Measurements from ENCODE around the gene BRI3BP. TPM values are rescaled to one million over a fixed set of nuclear protein-coding genes. Genes with fewer than 3 reads are reported as not detected.
"Not testable (repeated sequence)": the region's sequence is repeated elsewhere in the genome, so short reads cannot be mapped to it uniquely, and the experiment has no call there.

The BRI3BP gene
- total RNA-seq, 1 donor from 2014 or later: 3.6 TPM

DNA sequence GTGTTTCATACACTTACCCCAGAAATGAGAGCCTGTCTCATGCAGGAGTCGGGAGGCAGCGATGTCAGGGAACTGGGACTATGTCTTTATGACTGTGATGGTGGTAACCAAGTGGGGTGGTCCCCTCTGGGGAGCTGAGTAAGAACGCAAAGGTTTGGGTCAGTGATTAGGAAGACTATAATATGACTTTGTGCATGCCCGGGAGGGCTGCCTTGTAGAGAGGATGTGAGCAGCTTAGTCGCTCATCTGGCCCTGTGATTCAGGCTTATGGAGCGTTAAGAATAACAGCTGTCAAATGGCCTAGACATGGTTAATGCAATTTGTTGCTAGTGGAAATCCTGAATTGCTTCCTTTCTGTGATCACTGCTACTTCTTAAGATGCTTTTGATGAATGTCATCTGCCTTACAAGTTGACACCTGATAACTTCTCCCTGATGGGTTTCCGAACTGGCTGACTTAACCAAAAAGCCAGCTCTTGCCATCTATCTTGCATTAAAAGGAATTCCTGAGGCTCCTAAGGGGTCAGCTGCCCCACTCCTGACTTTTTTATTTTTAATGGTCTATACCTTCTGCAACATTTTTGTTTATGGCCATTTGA lies 36.4 kb downstream of the BRI3BP start:
- FAIRE-seq: no peak
- H3K9me3 Mint-ChIP-seq (ENCODE audit: unreplicated experiment): peaks cover under 1% of the 10 kb centered on the region

DNA sequence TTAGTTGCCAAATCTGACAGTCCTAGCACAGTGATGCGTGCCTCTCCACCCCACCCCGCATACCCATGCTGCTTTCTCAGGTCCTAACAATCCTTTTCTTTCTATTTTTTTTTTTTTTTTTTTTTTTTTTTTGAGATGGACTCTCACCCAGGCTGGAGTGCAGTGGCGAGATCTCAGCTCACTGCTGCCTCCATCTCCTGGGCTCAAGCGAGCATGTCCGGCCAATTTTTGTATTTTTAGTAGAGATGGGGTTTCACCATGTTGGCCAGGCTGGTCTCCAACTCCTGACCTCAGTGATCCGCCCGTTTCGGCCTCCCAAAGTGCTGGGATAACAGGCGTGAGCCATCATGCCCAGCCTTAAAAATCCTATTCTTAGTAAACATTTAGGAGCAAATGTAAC lies 38.0 kb downstream of the BRI3BP start:
- not testable (repeated sequence) for H2AFZ ChIP-seq (ENCODE audit: low read depth, low read length); DNase-seq (ENCODE audit: low read depth); H3K27ac Mint-ChIP-seq (ENCODE audit: unreplicated experiment); H3K4me2 ChIP-seq (ENCODE audit: low read length); H3K4me3 ChIP-seq (ENCODE audit: insufficient read depth, low read depth, low read length); H4K20me1 ChIP-seq (ENCODE audit: insufficient read depth, low read length); H3K79me2 ChIP-seq (ENCODE audit: insufficient read depth, low read length); H3K27ac ChIP-seq (ENCODE audit: low read depth, low read length); H3K9me3 ChIP-seq (ENCODE audit: insufficient read depth, low read depth, low read length); H3K9me3 Mint-ChIP-seq (ENCODE audit: unreplicated experiment); H3K36me3 Mint-ChIP-seq (ENCODE audit: low read depth, unreplicated experiment); H3K27me3 Mint-ChIP-seq (ENCODE audit: low read depth, unreplicated experiment); H3K4me3 Mint-ChIP-seq (ENCODE audit: unreplicated experiment); H3K4me1 ChIP-seq (ENCODE audit: insufficient read depth, low read length); H3K9ac ChIP-seq (ENCODE audit: low read length); H3K36me3 ChIP-seq (ENCODE audit: insufficient read depth, low read length); FAIRE-seq; H3K4me1 Mint-ChIP-seq (ENCODE audit: low read depth, unreplicated experiment); H3K27me3 ChIP-seq (ENCODE audit: insufficient read depth, low read length)

More for the DNA sequence above, 36.4 kb downstream of the BRI3BP start:
- Histone ChIP-seq H3K4me3 (ENCODE audit: insufficient read depth, low read depth, low read length) (no peak overlapping the region), H3K36me3 (ENCODE audit: insufficient read depth, low read length) (no peaks in the 10 kb centered on the region), H4K20me1 (ENCODE audit: insufficient read depth, low read length) (no peaks in the 10 kb centered on the region), H2AFZ (ENCODE audit: low read depth, low read length) (no peak overlapping the region), H3K4me1 (ENCODE audit: insufficient read depth, low read length) (no peaks in the 10 kb centered on the region), H3K79me2 (ENCODE audit: insufficient read depth, low read length) (no peaks in the 10 kb centered on the region), H3K4me2 (ENCODE audit: low read length) (peak overlapping the region; percentile 29), H3K27ac (ENCODE audit: low read depth, low read length) (no peak overlapping the region), H3K27me3 (ENCODE audit: insufficient read depth, low read length) (no peaks in the 10 kb centered on the region), H3K9me3 (ENCODE audit: insufficient read depth, low read depth, low read length) (no peaks in the 10 kb centered on the region), H3K9ac (ENCODE audit: low read length) (no peak overlapping the region)
- Mint-ChIP-seq H3K4me3 (ENCODE audit: unreplicated experiment) (no peak overlapping the region), H3K4me1 (ENCODE audit: low read depth, unreplicated experiment) (no peaks in the 10 kb centered on the region), H3K27ac (ENCODE audit: unreplicated experiment) (no peak overlapping the region), H3K36me3 (ENCODE audit: low read depth, unreplicated experiment) (no peaks in the 10 kb centered on the region), H3K27me3 (ENCODE audit: low read depth, unreplicated experiment) (no peaks in the 10 kb centered on the region)
- DNase-seq (ENCODE audit: low read depth): peak; percentile 8
- TF ChIP-seq, protein P1, sequence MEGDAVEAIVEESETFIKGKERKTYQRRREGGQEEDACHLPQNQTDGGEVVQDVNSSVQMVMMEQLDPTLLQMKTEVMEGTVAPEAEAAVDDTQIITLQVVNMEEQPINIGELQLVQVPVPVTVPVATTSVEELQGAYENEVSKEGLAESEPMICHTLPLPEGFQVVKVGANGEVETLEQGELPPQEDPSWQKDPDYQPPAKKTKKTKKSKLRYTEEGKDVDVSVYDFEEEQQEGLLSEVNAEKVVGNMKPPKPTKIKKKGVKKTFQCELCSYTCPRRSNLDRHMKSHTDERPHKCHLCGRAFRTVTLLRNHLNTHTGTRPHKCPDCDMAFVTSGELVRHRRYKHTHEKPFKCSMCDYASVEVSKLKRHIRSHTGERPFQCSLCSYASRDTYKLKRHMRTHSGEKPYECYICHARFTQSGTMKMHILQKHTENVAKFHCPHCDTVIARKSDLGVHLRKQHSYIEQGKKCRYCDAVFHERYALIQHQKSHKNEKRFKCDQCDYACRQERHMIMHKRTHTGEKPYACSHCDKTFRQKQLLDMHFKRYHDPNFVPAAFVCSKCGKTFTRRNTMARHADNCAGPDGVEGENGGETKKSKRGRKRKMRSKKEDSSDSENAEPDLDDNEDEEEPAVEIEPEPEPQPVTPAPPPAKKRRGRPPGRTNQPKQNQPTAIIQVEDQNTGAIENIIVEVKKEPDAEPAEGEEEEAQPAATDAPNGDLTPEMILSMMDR (IDR thresholded peaks at IDR 0.05; ENCODE audit: insufficient read depth, low read depth, low read length): no peak
- TF ChIP-seq EZH2 (IDR thresholded peaks at IDR 0.05; ENCODE audit: insufficient read depth, low read length): no peak

DNA sequence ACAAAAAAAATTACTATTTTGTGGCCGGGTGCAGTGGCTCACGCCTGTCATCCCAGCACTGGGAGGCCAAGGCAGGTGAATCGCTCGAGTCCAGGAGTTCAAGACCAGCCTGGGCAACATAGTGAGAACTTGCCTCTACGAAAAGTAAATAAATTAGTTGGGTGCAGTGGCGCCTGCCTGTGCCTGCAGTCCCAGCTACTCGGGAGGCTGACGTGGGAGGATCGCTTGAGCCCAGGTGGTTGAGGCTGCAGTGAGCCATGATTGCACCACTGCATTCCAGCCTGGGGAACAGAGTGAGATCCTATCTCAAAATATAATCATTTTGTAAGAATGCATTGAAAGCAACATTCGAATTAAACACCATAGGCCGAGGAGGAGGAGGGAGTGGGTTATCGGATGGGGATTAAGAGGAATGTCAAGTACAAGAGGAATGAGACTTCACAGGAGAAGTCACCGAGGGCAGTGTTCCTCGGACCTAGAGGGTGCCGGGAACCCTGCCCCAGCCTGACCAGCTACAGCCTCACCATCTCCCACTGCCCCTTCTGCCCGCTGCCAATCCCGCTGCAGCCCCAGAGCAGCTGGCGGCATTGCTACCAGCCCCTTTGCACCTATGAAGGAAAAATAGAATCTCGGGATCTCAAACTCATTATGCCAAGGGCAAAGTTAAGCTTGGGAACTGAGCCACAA lies 39.2 kb downstream of the BRI3BP start:
- Histone ChIP-seq H3K4me3 (ENCODE audit: insufficient read depth, low read depth, low read length) (no peak overlapping the region), H3K9me3 (ENCODE audit: insufficient read depth, low read depth, low read length) (no peaks in the 10 kb centered on the region), H3K9ac (ENCODE audit: low read length) (no peak overlapping the region), H2AFZ (ENCODE audit: low read depth, low read length) (no peak overlapping the region), H4K20me1 (ENCODE audit: insufficient read depth, low read length) (no peaks in the 10 kb centered on the region), H3K27ac (ENCODE audit: low read depth, low read length) (no peak overlapping the region), H3K4me2 (ENCODE audit: low read length) (no peak overlapping the region), H3K79me2 (ENCODE audit: insufficient read depth, low read length) (no peaks in the 10 kb centered on the region), H3K27me3 (ENCODE audit: insufficient read depth, low read length) (no peaks in the 10 kb centered on the region), H3K36me3 (ENCODE audit: insufficient read depth, low read length) (no peaks in the 10 kb centered on the region), H3K4me1 (ENCODE audit: insufficient read depth, low read length) (no peaks in the 10 kb centered on the region)
- Mint-ChIP-seq H3K4me1 (ENCODE audit: low read depth, unreplicated experiment) (no peaks in the 10 kb centered on the region), H3K9me3 (ENCODE audit: unreplicated experiment) (peaks cover 1% of the 10 kb centered on the region), H3K27ac (ENCODE audit: unreplicated experiment) (no peak overlapping the region), H3K27me3 (ENCODE audit: low read depth, unreplicated experiment) (no peaks in the 10 kb centered on the region), H3K4me3 (ENCODE audit: unreplicated experiment) (no peak overlapping the region), H3K36me3 (ENCODE audit: low read depth, unreplicated experiment) (no peaks in the 10 kb centered on the region)
- DNase-seq (ENCODE audit: low read depth) (no peak), FAIRE-seq (no peak)
- no peak for TF ChIP-seq EZH2 (IDR thresholded peaks at IDR 0.05; ENCODE audit: insufficient read depth, low read length)
- TF ChIP-seq, protein P1 (IDR thresholded peaks at IDR 0.05; ENCODE audit: insufficient read depth, low read depth, low read length): no peak
